OCI-M1 (cell line): ENCODE measurements around the gene LRMDA.

Experiments used
- DNase-seq: peaks from one replicate; lab custom pipeline; 2025; lab: John Stamatoyannopoulos, UW

Gene LRMDA

GRCh38 chr10:75646218-75646915 lies 214.9 kb downstream of the LRMDA start:
- no peak for DNase-seq

- no peak for DNase-seq
Observed at GRCh38 chr10:75646916-75647315, 215.5 kb downstream of the LRMDA start.

GRCh38 chr10:75647675-75648074 lies 216.3 kb downstream of the LRMDA start:
- no peak for DNase-seq

GRCh38 chr10:75648351-75648750 lies 216.9 kb downstream of the LRMDA start:
- no peak for DNase-seq

GRCh38 chr10:75648854-75649253 lies 217.4 kb downstream of the LRMDA start:
- DNase-seq, result no peak

GRCh38 chr10:75649466-75649865 lies 218.0 kb downstream of the LRMDA start:
- no peak for DNase-seq

- DNase-seq, result no peak
Observed at GRCh38 chr10:75650648-75651047, 219.2 kb downstream of the LRMDA start.

- no peak for DNase-seq
Observed at GRCh38 chr10:75651417-75651816, 220.0 kb downstream of the LRMDA start.

GRCh38 chr10:75652146-75652740 lies 220.8 kb downstream of the LRMDA start:
- peak; percentile 16 for DNase-seq

GRCh38 chr10:75653761-75654160 lies 222.3 kb downstream of the LRMDA start:
- no peak for DNase-seq

- DNase-seq, result no peak
Observed at GRCh38 chr10:75654171-75654771, 222.8 kb downstream of the LRMDA start.

GRCh38 chr10:75654772-75655171 lies 223.3 kb downstream of the LRMDA start:
- no peak for DNase-seq

- no peak for DNase-seq
Observed at GRCh38 chr10:75655791-75656451, 224.5 kb downstream of the LRMDA start.

- no peak for DNase-seq
Observed at GRCh38 chr10:75657351-75657750, 225.9 kb downstream of the LRMDA start.

- DNase-seq, result no peak
Observed at GRCh38 chr10:75658036-75658435, 226.6 kb downstream of the LRMDA start.

GRCh38 chr10:75658496-75658895 lies 227.1 kb downstream of the LRMDA start:
- no peak for DNase-seq

- no peak for DNase-seq
Observed at GRCh38 chr10:75658915-75659314, 227.5 kb downstream of the LRMDA start.

GRCh38 chr10:75660823-75661222 lies 229.4 kb downstream of the LRMDA start:
- DNase-seq, result no peak

GRCh38 chr10:75662715-75663114 lies 231.3 kb downstream of the LRMDA start:
- DNase-seq, result no peak

- DNase-seq, result no peak
Observed at GRCh38 chr10:75663947-75664664, 232.7 kb downstream of the LRMDA start.

GRCh38 chr10:75664968-75665367 lies 233.5 kb downstream of the LRMDA start:
- DNase-seq, result no peak

GRCh38 chr10:75665707-75666106 lies 234.3 kb downstream of the LRMDA start:
- DNase-seq, result no peak
